Transverse colon (tissue), 4 donors: ENCODE data around the gene NEK1.

Experiments
- EP300 ChIP-seq: sonication (generic); formaldehyde crosslinking; IDR thresholded peaks from one replicate; pipeline ENCODE4 v1.6.1; 2017; ENCODE audit warnings: antibody characterized with exemption, low read depth
- POLR2A ChIP-seq: fragments of 450-650 bp; IDR thresholded peaks from one replicate; pipeline ENCODE4 v1.6.1; 2016; ENCODE audit warnings: antibody characterized with exemption, mild to moderate bottlenecking, moderate library complexity
- POLR2AphosphoS5 ChIP-seq, 3 donors: sonication (generic); formaldehyde crosslinking; IDR thresholded peaks; one replicate each; pipeline ENCODE4 v1.6.1; 2016; ENCODE audit warnings: antibody characterized with exemption in 3 of 3
- TF ChIP-seq, protein P1 (sequence below), 5 experiments: fragments of 200-600 bp in 3 of 5; fragments of 450-650 bp in 2 of 5; sonication (generic) in 3 of 5; IDR thresholded peaks; 1 replicate in 2 of 5; 2 replicates in 3 of 5; pipeline ENCODE4 v1.5.1; 2016 to 2017; ENCODE audit warnings: antibody characterized with exemption in 5 of 5, inconsistent platforms in 3 of 5, mild to moderate bottlenecking in 2 of 5, moderate library complexity in 1 of 5

DNA sequence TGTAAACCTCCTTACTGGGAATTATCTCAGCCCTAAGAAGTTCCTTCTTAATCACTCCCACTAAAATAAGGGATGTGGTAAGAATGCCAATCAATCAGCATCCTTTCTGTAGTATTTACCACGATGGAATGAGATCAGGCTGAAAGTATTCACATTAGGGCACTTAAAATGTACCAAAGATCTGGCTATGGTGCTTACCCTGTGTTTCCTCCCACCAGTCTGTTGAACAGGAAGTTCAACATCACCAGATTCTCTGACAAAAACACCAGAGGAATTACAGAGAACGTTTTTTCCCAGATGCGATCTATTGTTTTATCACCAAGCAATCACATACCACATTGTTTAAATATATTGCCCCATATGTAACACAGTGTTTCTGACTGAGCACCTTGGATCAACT is 5.9 kb upstream of the NEK1 start:
- TF ChIP-seq, protein P1, sequence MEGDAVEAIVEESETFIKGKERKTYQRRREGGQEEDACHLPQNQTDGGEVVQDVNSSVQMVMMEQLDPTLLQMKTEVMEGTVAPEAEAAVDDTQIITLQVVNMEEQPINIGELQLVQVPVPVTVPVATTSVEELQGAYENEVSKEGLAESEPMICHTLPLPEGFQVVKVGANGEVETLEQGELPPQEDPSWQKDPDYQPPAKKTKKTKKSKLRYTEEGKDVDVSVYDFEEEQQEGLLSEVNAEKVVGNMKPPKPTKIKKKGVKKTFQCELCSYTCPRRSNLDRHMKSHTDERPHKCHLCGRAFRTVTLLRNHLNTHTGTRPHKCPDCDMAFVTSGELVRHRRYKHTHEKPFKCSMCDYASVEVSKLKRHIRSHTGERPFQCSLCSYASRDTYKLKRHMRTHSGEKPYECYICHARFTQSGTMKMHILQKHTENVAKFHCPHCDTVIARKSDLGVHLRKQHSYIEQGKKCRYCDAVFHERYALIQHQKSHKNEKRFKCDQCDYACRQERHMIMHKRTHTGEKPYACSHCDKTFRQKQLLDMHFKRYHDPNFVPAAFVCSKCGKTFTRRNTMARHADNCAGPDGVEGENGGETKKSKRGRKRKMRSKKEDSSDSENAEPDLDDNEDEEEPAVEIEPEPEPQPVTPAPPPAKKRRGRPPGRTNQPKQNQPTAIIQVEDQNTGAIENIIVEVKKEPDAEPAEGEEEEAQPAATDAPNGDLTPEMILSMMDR (IDR thresholded peaks at IDR 0.05): no peak
- TF ChIP-seq POLR2A: no peak
- TF ChIP-seq EP300: no peak
- TF ChIP-seq POLR2AphosphoS5 (IDR thresholded peaks at IDR 0.05): no peak
